DOHH2 (cell line): ENCODE results near the gene GALE.
"Not testable (repeated sequence)": the region's sequence is repeated elsewhere in the genome, so short reads cannot be mapped to it uniquely, and the experiment has no call there.

ENCODE experiments used
- H3F3A ChIP-seq: fragments of 200-600 bp; sonication (generic), shearing (Covaris generic); 2 replicates; pipeline ENCODE4 v1.6.0; 2016; ENCODE audit warnings: antibody characterized with exemption, mild to moderate bottlenecking; ENCODE audit not compliant: control insufficient read depth, insufficient read depth
- H3K27ac ChIP-seq: fragments of 200-600 bp; sonication (generic); 2 replicates; pipeline ENCODE4 v1.5.1; 2014; ENCODE audit warnings: low read depth, mild to moderate bottlenecking, low read length, moderate library complexity
- H3K27me3 ChIP-seq: fragments of 200-600 bp; sonication (generic); 2 replicates; pipeline ENCODE4 v1.6.1; 2014; ENCODE audit warnings: mild to moderate bottlenecking, low read length, mixed read lengths; ENCODE audit not compliant: control insufficient read depth
- H3K36me3 ChIP-seq: fragments of 200-600 bp; sonication (generic); 2 replicates; pipeline ENCODE4 v1.6.1; 2014; ENCODE audit warnings: mild to moderate bottlenecking, low read length, moderate library complexity, mixed read lengths; ENCODE audit not compliant: control insufficient read depth
- H3K4me1 ChIP-seq: fragments of 200-600 bp; sonication (generic); 2 replicates; pipeline ENCODE4 v1.6.1; 2014; ENCODE audit warnings: mild to moderate bottlenecking, low read length, mixed read lengths; ENCODE audit not compliant: control insufficient read depth
- H3K4me2 ChIP-seq: fragments of 200-600 bp; sonication (generic); 2 replicates; pipeline ENCODE4 v1.6.0; 2014; ENCODE audit warnings: mild to moderate bottlenecking, low read length, moderate library complexity
- H3K4me3 ChIP-seq: fragments of 200-600 bp; sonication (generic); 2 replicates; pipeline ENCODE4 v1.5.1; 2014; ENCODE audit warnings: mild to moderate bottlenecking, low read length, mixed read lengths
- H3K79me2 ChIP-seq: fragments of 200-600 bp; sonication (generic); 2 replicates; pipeline ENCODE4 v1.6.1; 2014; ENCODE audit warnings: mild to moderate bottlenecking, low read length, mixed read lengths; ENCODE audit not compliant: control insufficient read depth
- H3K9me2 ChIP-seq: fragments of 200-600 bp; sonication (generic); replicated peaks from 2 replicates; pipeline ENCODE4 v1.6.1; 2014; ENCODE audit warnings: mild to moderate bottlenecking, low read length, mixed read lengths; ENCODE audit not compliant: control insufficient read depth
- H3K9me3 ChIP-seq: fragments of 200-600 bp; sonication (generic); 2 replicates; pipeline ENCODE4 v1.6.1; 2014; ENCODE audit warnings: antibody characterized with exemption, low read length, mixed read lengths; ENCODE audit not compliant: control insufficient read depth, insufficient read depth
- H4K20me1 ChIP-seq: fragments of 200-600 bp; sonication (generic); 2 replicates; pipeline ENCODE4 v1.6.0; 2014; ENCODE audit warnings: low read depth, mild to moderate bottlenecking, antibody characterized with exemption, low read length, moderate library complexity; ENCODE audit not compliant: control insufficient read depth, insufficient read depth
- CTCF ChIP-seq: fragments of 200-600 bp; sonication (generic); IDR thresholded peaks from one replicate; pipeline ENCODE4 v1.5.1; 2014; ENCODE audit warnings: antibody characterized with exemption, mild to moderate bottlenecking, low read depth, low read length; ENCODE audit not compliant: poor library complexity, severe bottlenecking
- EZH2phosphoT487 ChIP-seq: fragments of 200-600 bp; sonication (generic); IDR thresholded peaks from 2 replicates; pipeline ENCODE4 v1.6.1; 2017; ENCODE audit warnings: borderline replicate concordance, mild to moderate bottlenecking, antibody characterized with exemption, low read length, moderate library complexity, mixed read lengths

GALE gene

GRCh38 chr1:23804183-23804835 is 3.8 kb upstream of the GALE start:
- no peak overlapping the region for H3K4me3 ChIP-seq
- H3K9me3 ChIP-seq, result no peaks in the 10 kb centered on the region
- TF ChIP-seq EZH2phosphoT487 (no peak), CTCF (peak; percentile 54)
- H3K4me1 ChIP-seq, result peaks cover 18% of the 10 kb centered on the region
- no peak overlapping the region for H3K4me2 ChIP-seq
- H3K27ac ChIP-seq, result no peak overlapping the region
- H4K20me1 ChIP-seq, result no peaks in the 10 kb centered on the region
- no peaks in the 10 kb centered on the region for H3K9me2 ChIP-seq
- H3F3A ChIP-seq, result no peaks in the 10 kb centered on the region
- H3K27me3 ChIP-seq, result no peaks in the 10 kb centered on the region
- peaks cover 9% of the 10 kb centered on the region for H3K79me2 ChIP-seq
- no peaks in the 10 kb centered on the region for H3K36me3 ChIP-seq

GRCh38 chr1:23803674-23804073 is 3.1 kb upstream of the GALE start:
- Histone ChIP-seq H3K27ac (no peak overlapping the region), H3K27me3 (no peaks in the 10 kb centered on the region), H3F3A (no peaks in the 10 kb centered on the region), H3K4me1 (peaks cover 21% of the 10 kb centered on the region), H3K4me3 (no peak overlapping the region), H3K36me3 (peaks cover 5% of the 10 kb centered on the region; the same call in 1 of the 2 replicates), H3K79me2 (peaks cover 9% of the 10 kb centered on the region), H3K9me2 (no peaks in the 10 kb centered on the region), H3K4me2 (no peak overlapping the region), H4K20me1 (no peaks in the 10 kb centered on the region), H3K9me3 (no peaks in the 10 kb centered on the region)
- TF ChIP-seq CTCF (no peak), EZH2phosphoT487 (no peak)

GRCh38 chr1:23802809-23803342 is 2.3 kb upstream of the GALE start:
- H3K36me3 ChIP-seq, result peaks cover 10% of the 10 kb centered on the region
- H3K27me3 ChIP-seq, H3K9me3 ChIP-seq, H3K27ac ChIP-seq, H4K20me1 ChIP-seq, H3K9me2 ChIP-seq, H3K4me2 ChIP-seq, H3K79me2 ChIP-seq, H3K4me3 ChIP-seq, H3F3A ChIP-seq: not testable (repeated sequence)
- peaks cover 21% of the 10 kb centered on the region for H3K4me1 ChIP-seq

GRCh38 chr1:23801876-23802275 is 1.3 kb upstream of the GALE start:
- Histone ChIP-seq H3F3A (no peaks in the 10 kb centered on the region), H4K20me1 (no peaks in the 10 kb centered on the region), H3K36me3 (peaks cover 14% of the 10 kb centered on the region), H3K79me2 (peaks cover 9% of the 10 kb centered on the region), H3K4me3 (no peak overlapping the region; the same call in 1 of the 2 replicates), H3K27ac (no peak overlapping the region), H3K4me2 (peak overlapping the region; percentile 98), H3K27me3 (no peaks in the 10 kb centered on the region), H3K4me1 (peaks cover 17% of the 10 kb centered on the region), H3K9me3 (no peaks in the 10 kb centered on the region), H3K9me2 (no peaks in the 10 kb centered on the region)
- no peak for TF ChIP-seq EZH2phosphoT487
- TF ChIP-seq CTCF, result no peak
